ENCODE data around the gene ROCK2. TPM values are rescaled to one million over a fixed set of nuclear protein-coding genes. Genes with fewer than 3 reads are reported as not detected.
A peak's percentile ranks its signal among the peaks of the same experiment; 100 is the strongest.

ROCK2 gene
- total and polyA plus RNA-seq, 2 of the 13 experiments (the other 11 are each of a cell fraction or from before 2014, with no cell fraction given), result 38.1 to 119 TPM

DNA sequence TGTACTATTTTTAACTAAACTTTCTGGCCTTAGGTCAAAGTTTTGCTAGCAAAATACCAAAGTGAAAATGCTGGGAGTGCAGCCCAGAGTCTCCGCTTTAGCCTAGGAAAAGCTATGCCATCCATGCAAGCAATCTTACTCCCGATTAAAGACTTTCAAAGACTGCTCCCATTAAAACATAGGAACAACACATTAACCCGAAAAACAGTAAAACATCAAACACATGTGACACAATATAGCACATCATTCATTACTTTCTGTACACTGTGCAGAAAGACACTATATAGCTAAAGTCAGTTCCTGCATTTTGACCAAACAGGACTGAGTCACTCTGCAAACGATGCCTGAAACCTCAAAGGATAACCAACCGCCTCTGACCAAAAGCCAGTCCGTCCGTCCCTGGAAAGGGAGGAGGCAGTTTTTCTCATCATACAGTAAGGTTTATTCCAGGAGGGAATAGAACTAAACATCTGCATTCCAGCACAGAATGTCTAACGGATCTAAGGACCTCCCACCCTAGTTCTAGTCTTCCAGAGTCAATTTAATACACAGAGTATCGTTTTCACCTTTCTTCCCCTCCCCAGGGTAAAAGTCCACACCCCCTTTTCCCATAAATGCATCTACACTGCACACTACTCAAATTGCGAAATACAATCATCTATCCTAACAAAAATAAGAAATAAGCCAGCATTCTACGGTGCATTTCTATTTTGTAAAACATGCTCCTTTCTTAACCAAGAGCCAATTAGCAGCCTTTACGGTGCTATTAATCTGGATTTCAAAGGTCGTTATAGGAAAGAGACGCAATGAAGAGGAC is 1.7 kb downstream of the ROCK2 start (continued):
- TF ChIP-seq NCOA1 (CRISPR knock-in tag; IDR thresholded peaks at IDR 0.05), result 0 out of 2 replicates have a peak, but pooled peaks have one; percentile 37
- 0 out of 2 replicates have a peak, but pooled peaks have one; percentile 49 for TF ChIP-seq ZSCAN9 (CRISPR knock-in tag; IDR thresholded peaks at IDR 0.05; ENCODE audit: borderline replicate concordance)
- TF ChIP-seq YEATS2 (CRISPR knock-in tag; IDR thresholded peaks at IDR 0.05; ENCODE audit: borderline replicate concordance), result peak; percentile 53; the same call in 1 of the 2 replicates
- TF ChIP-seq, protein P1, sequence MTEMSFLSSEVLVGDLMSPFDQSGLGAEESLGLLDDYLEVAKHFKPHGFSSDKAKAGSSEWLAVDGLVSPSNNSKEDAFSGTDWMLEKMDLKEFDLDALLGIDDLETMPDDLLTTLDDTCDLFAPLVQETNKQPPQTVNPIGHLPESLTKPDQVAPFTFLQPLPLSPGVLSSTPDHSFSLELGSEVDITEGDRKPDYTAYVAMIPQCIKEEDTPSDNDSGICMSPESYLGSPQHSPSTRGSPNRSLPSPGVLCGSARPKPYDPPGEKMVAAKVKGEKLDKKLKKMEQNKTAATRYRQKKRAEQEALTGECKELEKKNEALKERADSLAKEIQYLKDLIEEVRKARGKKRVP (CRISPR knock-in tag; IDR thresholded peaks at IDR 0.05), result peak in 1 of 2 experiments; percentile 62; a peak in 1 of 4 replicates
- peak; percentile 54; the same call in 1 of the 2 replicates for TF ChIP-seq JUND (CRISPR knock-in tag; IDR thresholded peaks at IDR 0.05)
- peak; percentile 76; the same call in 1 of the 2 replicates for TF ChIP-seq ETV5 (CRISPR knock-in tag; IDR thresholded peaks at IDR 0.05; ENCODE audit: borderline replicate concordance)
- 0 out of 2 replicates have a peak, but pooled peaks have one; percentile 16 for TF ChIP-seq ZNF121 (CRISPR knock-in tag; IDR thresholded peaks at IDR 0.05)
- TF ChIP-seq, protein P2, sequence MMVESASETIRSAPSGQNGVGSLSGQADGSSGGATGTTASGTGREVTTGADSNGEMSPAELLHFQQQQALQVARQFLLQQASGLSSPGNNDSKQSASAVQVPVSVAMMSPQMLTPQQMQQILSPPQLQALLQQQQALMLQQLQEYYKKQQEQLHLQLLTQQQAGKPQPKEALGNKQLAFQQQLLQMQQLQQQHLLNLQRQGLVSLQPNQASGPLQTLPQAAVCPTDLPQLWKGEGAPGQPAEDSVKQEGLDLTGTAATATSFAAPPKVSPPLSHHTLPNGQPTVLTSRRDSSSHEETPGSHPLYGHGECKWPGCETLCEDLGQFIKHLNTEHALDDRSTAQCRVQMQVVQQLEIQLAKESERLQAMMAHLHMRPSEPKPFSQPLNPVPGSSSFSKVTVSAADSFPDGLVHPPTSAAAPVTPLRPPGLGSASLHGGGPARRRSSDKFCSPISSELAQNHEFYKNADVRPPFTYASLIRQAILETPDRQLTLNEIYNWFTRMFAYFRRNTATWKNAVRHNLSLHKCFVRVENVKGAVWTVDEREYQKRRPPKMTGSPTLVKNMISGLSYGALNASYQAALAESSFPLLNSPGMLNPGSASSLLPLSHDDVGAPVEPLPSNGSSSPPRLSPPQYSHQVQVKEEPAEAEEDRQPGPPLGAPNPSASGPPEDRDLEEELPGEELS (CRISPR knock-in tag; IDR thresholded peaks at IDR 0.05), result peak; percentile 58; the same call in 1 of the 2 replicates
- peak; percentile 33; the same call in 1 of the 2 replicates for TF ChIP-seq SP5 (CRISPR knock-in tag; IDR thresholded peaks at IDR 0.05; ENCODE audit: borderline replicate concordance, low read depth)
- TF ChIP-seq THRA (CRISPR knock-in tag; IDR thresholded peaks at IDR 0.05; ENCODE audit: borderline replicate concordance), result no peak
- TF ChIP-seq FOXC1 (CRISPR knock-in tag; IDR thresholded peaks at IDR 0.05; ENCODE audit: borderline replicate concordance), result no peak
- no peak for TF ChIP-seq ATAD3A (CRISPR knock-in tag; IDR thresholded peaks at IDR 0.05)
- TF ChIP-seq KAT7 (CRISPR knock-in tag; IDR thresholded peaks at IDR 0.05; ENCODE audit: borderline replicate concordance), result no peak; the same call in 1 of the 2 replicates
- TF ChIP-seq ZBTB21 (CRISPR knock-in tag; IDR thresholded peaks at IDR 0.05), result peak; percentile 34; the same call in 1 of the 2 replicates
- TF ChIP-seq MYPOP (CRISPR knock-in tag; IDR thresholded peaks at IDR 0.05), result 0 out of 2 replicates have a peak, but pooled peaks have one; percentile 16
- TF ChIP-seq NPAS2 (CRISPR knock-in tag; IDR thresholded peaks at IDR 0.05; ENCODE audit: borderline replicate concordance), result no peak
- TF ChIP-seq HMG20A (CRISPR knock-in tag; IDR thresholded peaks at IDR 0.05; ENCODE audit: borderline replicate concordance), result peak; percentile 65; the same call in 1 of the 2 replicates
- peak in 1 of 2 experiments; percentile 82; a peak in 2 of 4 replicates for TF ChIP-seq EP300 (IDR thresholded peaks at IDR 0.05; ENCODE audit: low read depth in 2 of 2, low read length in 2 of 2)
- TF ChIP-seq EP300 (CRISPR knock-in tag; IDR thresholded peaks at IDR 0.05; ENCODE audit: borderline replicate concordance), result peak; percentile 79

Data from HepG2 (cell line).